K562 (cell line): ENCODE data around the gene ZBTB42. TPM values are rescaled to one million over a fixed set of nuclear protein-coding genes. Genes with fewer than 3 reads are reported as not detected.

ENCODE experiments used
- ATAC-seq: fragments of 200-7000 bp; cut with Tn5 transposase; 3 replicates; pipeline ENCODE4 v1.9.1; 2020; ENCODE audit warnings: moderate library complexity
- BruUV-seq: library from RNA; stranded (reverse); fragments of 400-500 nt; replicated peaks from 2 replicates; lab custom pipeline; 2021; lab: Mats Ljungman, UMichigan
- CTCF ChIA-PET: fragments of 300-600 bp; formaldehyde crosslinking; extraction: SDS; loops from one replicate; lab custom pipeline; 2021; ENCODE audit warnings: low intra/inter-chr PET ratio; lab: Yijun Ruan, JAX
- POLR2A ChIA-PET: fragments of 300-600, 350-650 bp; sonication (Branson Sonifier 250); formaldehyde crosslinking; extraction: SDS; loops from one replicate; lab custom pipeline; 2021; ENCODE audit warnings: antibody characterized with exemption, inconsistent platforms; lab: Yijun Ruan, JAX
- DNase-seq, 4 experiments: peaks; one replicate each; pipeline versions ENCODE4 v3.0.0 to v3.0.0-alpha.2; 2011 to 2018; ENCODE audit warnings: low spot score in 3 of 4, mixed read lengths in 3 of 4; ENCODE audit errors: extremely low read depth in 1 of 4
- FAIRE-seq: peaks from 2 replicates; lab custom pipeline; 2011; peaks lifted over from hg19 to GRCh38; lab: Jason Lieb, UNC
- H2AFZ ChIP-seq: 2 replicates; pipeline ENCODE4 v1.6.0; 2011; ENCODE audit warnings: low read depth, low read length, control low read depth, inconsistent platforms
- H3K27ac ChIP-seq: fragments of 200-600 bp; 3 replicates; pipeline ENCODE4 v1.8.0; 2011; ENCODE audit warnings: low read depth, mild to moderate bottlenecking, control low read depth, inconsistent platforms, low read length, moderate library complexity, mixed read lengths; ENCODE audit errors: extremely low read depth
- H3K27me3 ChIP-seq, 2 experiments: fragments of 300-600 bp in 1 of 2; 2 replicates in 1 of 2; 3 replicates in 1 of 2; pipeline versions ENCODE4 v1.6.0 to v1.8.0; 2011; ENCODE audit warnings: inconsistent platforms in 2 of 2, low read length in 2 of 2, mild to moderate bottlenecking in 1 of 2, mixed read lengths in 1 of 2, moderate library complexity in 1 of 2; ENCODE audit not compliant: control insufficient read depth in 2 of 2, insufficient read depth in 2 of 2
- H3K36me3 ChIP-seq: fragments of 300-600 bp; 3 replicates; pipeline ENCODE4 v1.8.0; 2011; ENCODE audit warnings: mild to moderate bottlenecking, low read length, inconsistent platforms; ENCODE audit not compliant: control insufficient read depth, insufficient read depth
- H3K4me1 ChIP-seq, 2 experiments: fragments of 200-600 bp in 1 of 2; replicated peaks in 1 of 2; 2 replicates in 1 of 2; 3 replicates in 1 of 2; pipeline versions ENCODE4 v1.5.1 to v1.8.0; 2011; ENCODE audit warnings: inconsistent platforms in 2 of 2, low read length in 2 of 2, mild to moderate bottlenecking in 1 of 2, mixed read lengths in 1 of 2, moderate library complexity in 1 of 2; ENCODE audit not compliant: control insufficient read depth in 2 of 2, insufficient read depth in 2 of 2
- H3K4me2 ChIP-seq: 2 replicates; pipeline ENCODE4 v1.6.1; 2011; ENCODE audit warnings: low read length, control low read depth, inconsistent platforms, mixed read lengths; ENCODE audit not compliant: insufficient read depth
- H3K4me3 ChIP-seq: fragments of 200-600 bp; sonication (generic), shearing (Covaris generic); 2 replicates; pipeline ENCODE4 v1.5.1; 2016; ENCODE audit warnings: control low read depth, inconsistent platforms
- H3K79me2 ChIP-seq: fragments of 200-600 bp; 3 replicates; pipeline ENCODE4 v1.8.0; 2011; ENCODE audit warnings: low read length, inconsistent platforms; ENCODE audit not compliant: control insufficient read depth, insufficient read depth
- H3K9ac ChIP-seq, 2 experiments: 2 replicates each; pipeline versions ENCODE4 v1.6.0 to v1.6.1; 2011; ENCODE audit warnings: low read depth in 2 of 2, low read length in 2 of 2, control low read depth in 1 of 2, inconsistent platforms in 1 of 2, mild to moderate bottlenecking in 1 of 2, mixed read lengths in 1 of 2; ENCODE audit not compliant: insufficient read depth in 1 of 2
- H3K9me1 ChIP-seq: one replicate; pipeline ENCODE4 v1.6.0; 2011; ENCODE audit warnings: inconsistent platforms, mild to moderate bottlenecking, low read length, moderate library complexity; ENCODE audit not compliant: control insufficient read depth, insufficient read depth
- H3K9me3 ChIP-seq: replicated peaks from 2 replicates; pipeline ENCODE4 v1.5.1; 2011; ENCODE audit warnings: low read depth, low read length, inconsistent platforms; ENCODE audit not compliant: control insufficient read depth, insufficient read depth
- H4K20me1 ChIP-seq: replicated peaks from 2 replicates; pipeline ENCODE4 v1.6.1; 2011; ENCODE audit warnings: low read length, inconsistent platforms, mixed read lengths; ENCODE audit not compliant: control insufficient read depth, insufficient read depth
- KLF13 ChIP-seq: fragments of 450-650 bp; IDR thresholded peaks from 2 replicates; pipeline ENCODE4 v1.6.1; 2016; ENCODE audit warnings: missing genetic modification characterization, low read depth, mild to moderate bottlenecking, missing compliant biosample characterization, moderate library complexity, borderline replicate concordance
- NCOR1 ChIP-seq: fragments of 450-650 bp; IDR thresholded peaks from 2 replicates; pipeline ENCODE4 v1.6.1; 2016; ENCODE audit warnings: mild to moderate bottlenecking, moderate library complexity
- ZC3H4 ChIP-seq: sonication (generic); formaldehyde crosslinking; IDR thresholded peaks from 2 replicates; pipeline ENCODE4 v1.9.0; 2021; ENCODE audit warnings: missing genetic modification reagents, borderline replicate concordance
- ZC3H8 ChIP-seq: fragments of 450-650 bp; IDR thresholded peaks from 2 replicates; pipeline ENCODE4 v1.6.1; 2017
- ZKSCAN3 ChIP-seq: fragments of 250-450 bp; sonication (Bioruptor Pico); IDR thresholded peaks from 2 replicates; pipeline ENCODE4 v1.4.0; 2020
- WGBS: fragments of 100-300 bp; shearing (Covaris generic); methylation state at CpG from one replicate; pipeline ENCODE4 v1.1.6; 2016; ENCODE audit warnings: low coverage, mixed read lengths; ENCODE audit not compliant: insufficient coverage; ENCODE audit errors: missing lambda C conversion rate; 5-methylcytosine and 5-hydroxymethylcytosine counted together
- in situ Hi-C: fragments of 300-500 bp; cut with MboI; formaldehyde crosslinking; loops from 4 replicates; pipeline ENCODE4 v1.15.0; 2018; ENCODE audit warnings: inconsistent platforms, mixed read lengths
- intact Hi-C: fragments of 100-400 bp; cut with micrococcal nuclease; formaldehyde crosslinking; loops from 2 replicates; pipeline ENCODE4 v1.14.2; 2022
- polyA plus RNA-seq, 8 experiments: library from polyadenylated mRNA; depleted of rRNA in 4 of 8; stranded (reverse) in 5 of 8; unstranded in 3 of 8; fragments of >200 nt; fragmentation: Nextera tagmentation in 2 of 8; fragmentation: Illumina TruSeq in 1 of 8; extraction: Ambion mirVana in 2 of 8; extraction: Trizol in 1 of 8; gene quantifications; 2 replicates each; pipeline versions ENCODE4 v1.2.1 to v1.2.3, GENCODE V29; 2011 to 2014; ENCODE audit warnings: inconsistent platforms in 1 of 8, missing spikeins in 1 of 8
- total RNA-seq, 7 experiments: library from RNA; depleted of rRNA in 6 of 7; stranded (reverse); fragments of >200 nt in 6 of 7; fragmentation: Illumina TruSeq in 2 of 7; extraction: Trizol in 2 of 7; gene quantifications; 2 replicates each; pipeline versions ENCODE4 v1.2.1 to v1.2.3, GENCODE V29; 2011 to 2021; ENCODE audit warnings: low replicate concordance in 1 of 7
- TF ChIP-seq, protein P1 (sequence below): fragments of 250-450 bp; sonication (Bioruptor Pico); IDR thresholded peaks from 2 replicates; pipeline ENCODE4 v1.8.0; 2021; ENCODE audit warnings: moderate library complexity, mild to moderate bottlenecking, inconsistent platforms
- TF ChIP-seq, protein P2 (sequence below): fragments of 250-450 bp; sonication (Bioruptor Pico); IDR thresholded peaks from 2 replicates; pipeline ENCODE4 v1.4.0; 2020; ENCODE audit warnings: mild to moderate bottlenecking, moderate library complexity, borderline replicate concordance
- TF ChIP-seq, protein P3 (sequence below): fragments of 250-450 bp; sonication (Bioruptor Pico); IDR thresholded peaks from 2 replicates; pipeline ENCODE4 v1.5.0; 2021; ENCODE audit warnings: mild to moderate bottlenecking, moderate library complexity

Gene ZBTB42
- total and polyA plus RNA-seq, 9 of the 15 experiments (the other 6 are each of a cell fraction or from before 2014, with no cell fraction given) = 0.03 to 8.5 (median 2.4) TPM

DNA sequence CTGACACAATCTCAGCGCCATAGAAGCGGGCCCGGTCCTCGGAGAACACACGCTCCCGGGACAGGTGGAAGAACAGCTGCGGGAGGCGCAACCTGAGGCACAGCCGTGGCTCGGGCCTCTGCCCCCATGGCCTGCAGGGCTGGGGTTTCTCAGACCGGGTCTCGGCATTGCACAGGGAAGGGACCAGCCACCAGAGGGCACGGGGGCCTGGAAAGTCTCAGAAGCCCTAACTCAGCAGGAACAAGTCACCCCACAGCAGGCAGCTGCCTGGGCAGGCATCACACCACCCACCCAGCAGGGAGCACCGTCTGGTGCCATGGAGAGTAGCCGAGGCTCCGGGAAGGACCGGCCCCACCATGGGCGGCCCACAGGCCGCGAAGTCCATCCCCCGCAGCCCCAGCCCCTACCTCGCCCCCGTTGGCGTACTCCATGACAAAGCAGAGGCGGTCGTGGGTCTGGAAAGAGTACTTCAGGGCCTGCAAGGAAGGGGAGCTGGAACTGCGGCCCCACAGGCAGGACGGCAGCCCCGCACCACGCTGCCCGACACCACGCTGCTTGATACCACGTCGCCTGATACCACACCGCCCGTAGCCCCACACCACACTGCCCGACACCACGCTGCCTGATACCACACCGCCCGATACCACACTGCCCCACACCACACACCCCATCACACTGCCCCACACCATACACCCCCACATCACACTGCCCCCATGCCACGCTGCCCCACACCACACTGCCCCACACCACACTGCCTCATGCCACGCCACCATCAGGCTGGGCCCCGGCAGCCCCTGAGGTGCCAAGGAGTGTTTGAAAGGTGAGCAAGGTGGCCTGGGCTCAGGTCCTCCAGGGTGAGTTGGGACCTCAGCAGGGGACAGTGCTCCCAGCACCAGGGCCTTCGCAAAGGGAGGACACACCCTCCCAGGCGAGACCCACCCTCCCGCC lies 27.1 kb upstream of the ZBTB42 start (continued):
- TF ChIP-seq, protein P1, sequence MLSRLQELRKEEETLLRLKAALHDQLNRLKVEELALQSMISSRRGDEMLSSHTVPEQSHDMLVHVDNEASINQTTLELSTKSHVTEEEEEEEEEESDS (CRISPR knock-in tag) = no peak

DNA sequence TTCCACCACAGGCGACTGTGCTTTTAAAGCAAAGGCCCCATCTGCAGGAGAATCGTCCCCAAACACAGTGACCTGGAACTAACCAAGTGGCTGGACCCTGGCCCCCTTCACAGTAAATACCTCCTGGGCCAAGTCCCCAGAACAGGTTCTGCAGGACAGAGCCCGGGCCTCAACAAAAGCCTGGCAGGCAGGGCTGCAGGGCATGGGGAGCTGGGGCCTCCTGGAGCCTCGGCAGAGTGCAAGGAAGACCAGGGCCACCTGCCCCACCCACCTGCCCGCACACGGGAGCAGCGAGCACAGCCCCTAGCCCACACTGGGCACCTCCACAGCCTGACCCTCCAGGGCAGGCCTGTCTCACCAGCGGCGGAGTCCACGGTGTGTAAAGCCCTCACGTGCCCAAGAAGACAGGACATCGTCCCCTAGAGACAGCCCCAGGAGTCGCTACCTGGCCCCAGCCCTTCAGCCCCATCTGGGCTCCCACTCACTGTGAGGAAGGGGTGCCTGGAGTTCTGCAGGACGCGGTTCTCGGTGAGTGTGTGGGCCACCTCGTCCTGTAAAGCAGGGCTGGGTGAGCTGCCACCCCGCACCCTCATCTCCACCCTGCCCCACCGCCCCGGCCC lies 26.3 kb upstream of the ZBTB42 start:
- BruUV-seq = no TSS peak
- no peaks in the 10 kb centered on the region for H4K20me1 ChIP-seq
- H3K4me2 ChIP-seq = no peak overlapping the region
- no peak overlapping the region for H3K27ac ChIP-seq
- no peaks in the 10 kb centered on the region for H3K9me1 ChIP-seq
- peaks cover 0 to 56% of the 10 kb centered on the region in 2 experiments; a peak in 3 of 5 replicates for H3K4me1 ChIP-seq
- no peak overlapping the region for H2AFZ ChIP-seq
- intact Hi-C loops (no loop called here), in situ Hi-C loops (no loop called here)
- ATAC-seq (no peak), FAIRE-seq (no peak), DNase-seq (no peak)
- H3K79me2 ChIP-seq = no peaks in the 10 kb centered on the region
- CTCF ChIA-PET = no interaction called here
- WGBS = 96% methylated on average over 14 of the region's 20 CpGs
- H3K9me3 ChIP-seq = peaks cover 6% of the 10 kb centered on the region; the same call in 1 of the 2 replicates
- H3K27me3 ChIP-seq = no peaks in the 10 kb centered on the region
- H3K4me3 ChIP-seq = no peak overlapping the region
- no peak overlapping the region for H3K9ac ChIP-seq
- POLR2A ChIA-PET = interaction anchor here (1.1 kb wide), 1 partner anchor 22 kb away, joined by 3 read pairs; the partner anchor contains the start of gene SIVA1
- H3K36me3 ChIP-seq = peaks cover 73% of the 10 kb centered on the region; the same call in 1 of the 3 replicates
- TF ChIP-seq, protein P2, sequence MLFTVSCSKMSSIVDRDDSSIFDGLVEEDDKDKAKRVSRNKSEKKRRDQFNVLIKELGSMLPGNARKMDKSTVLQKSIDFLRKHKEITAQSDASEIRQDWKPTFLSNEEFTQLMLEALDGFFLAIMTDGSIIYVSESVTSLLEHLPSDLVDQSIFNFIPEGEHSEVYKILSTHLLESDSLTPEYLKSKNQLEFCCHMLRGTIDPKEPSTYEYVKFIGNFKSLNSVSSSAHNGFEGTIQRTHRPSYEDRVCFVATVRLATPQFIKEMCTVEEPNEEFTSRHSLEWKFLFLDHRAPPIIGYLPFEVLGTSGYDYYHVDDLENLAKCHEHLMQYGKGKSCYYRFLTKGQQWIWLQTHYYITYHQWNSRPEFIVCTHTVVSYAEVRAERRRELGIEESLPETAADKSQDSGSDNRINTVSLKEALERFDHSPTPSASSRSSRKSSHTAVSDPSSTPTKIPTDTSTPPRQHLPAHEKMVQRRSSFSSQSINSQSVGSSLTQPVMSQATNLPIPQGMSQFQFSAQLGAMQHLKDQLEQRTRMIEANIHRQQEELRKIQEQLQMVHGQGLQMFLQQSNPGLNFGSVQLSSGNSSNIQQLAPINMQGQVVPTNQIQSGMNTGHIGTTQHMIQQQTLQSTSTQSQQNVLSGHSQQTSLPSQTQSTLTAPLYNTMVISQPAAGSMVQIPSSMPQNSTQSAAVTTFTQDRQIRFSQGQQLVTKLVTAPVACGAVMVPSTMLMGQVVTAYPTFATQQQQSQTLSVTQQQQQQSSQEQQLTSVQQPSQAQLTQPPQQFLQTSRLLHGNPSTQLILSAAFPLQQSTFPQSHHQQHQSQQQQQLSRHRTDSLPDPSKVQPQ (CRISPR knock-in tag) = no peak
- TF ChIP-seq ZKSCAN3 (CRISPR knock-in tag) (no peak), ZC3H4 (no peak), NCOR1 (no peak), ZC3H8 (no peak), KLF13 (no peak)
- TF ChIP-seq, protein P3, sequence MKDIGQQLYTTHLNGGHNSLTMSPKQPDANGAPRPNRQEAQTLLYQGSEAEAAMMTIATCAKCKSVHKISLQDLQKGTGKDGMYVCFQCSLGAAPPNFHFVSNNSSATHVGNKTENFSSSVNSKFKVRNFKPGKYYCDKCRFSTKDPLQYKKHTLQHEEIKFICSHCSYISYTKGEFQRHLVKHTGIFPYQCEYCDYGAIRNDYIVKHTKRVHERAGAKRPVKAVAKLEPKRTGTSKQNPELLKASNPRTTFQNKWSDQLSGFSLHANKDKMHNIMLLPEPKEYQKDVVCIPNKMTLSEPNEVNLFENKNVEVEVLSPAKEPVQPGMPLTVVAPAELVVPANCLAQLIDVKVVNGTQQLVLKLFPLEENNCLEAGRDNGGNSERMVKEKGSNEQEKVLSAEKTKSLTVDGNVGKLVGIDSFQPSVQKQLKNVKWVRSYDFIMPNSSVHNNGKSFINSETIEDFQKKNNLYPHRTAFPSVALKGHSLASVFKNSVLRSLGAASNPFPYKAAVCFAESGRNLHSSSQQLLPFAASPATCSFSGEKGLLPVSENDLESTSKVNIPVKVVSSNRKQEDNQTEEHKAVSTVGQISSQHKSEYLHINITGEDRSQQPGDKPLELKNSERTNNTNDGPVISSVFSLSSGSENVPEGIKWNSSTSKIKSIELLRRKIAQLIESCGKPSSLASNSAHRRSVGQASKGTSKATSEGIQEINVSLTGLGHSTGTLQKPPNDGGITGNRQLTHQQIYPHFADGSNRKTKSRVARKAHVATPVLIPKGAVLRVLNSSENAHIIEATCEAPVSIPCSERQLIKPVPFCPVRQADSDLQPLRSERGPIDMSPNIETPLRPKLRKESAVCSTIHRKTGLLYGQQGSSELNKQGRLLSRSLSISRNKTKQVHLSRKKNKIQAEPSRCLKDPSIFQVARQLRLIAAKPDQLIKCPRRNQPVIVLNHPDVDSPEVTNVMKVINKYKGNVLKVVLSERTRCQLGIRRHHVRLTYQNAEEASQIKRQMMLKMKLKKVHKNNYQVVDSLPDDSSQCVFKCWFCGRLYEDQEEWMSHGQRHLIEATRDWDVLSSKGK (CRISPR knock-in tag) = no peak
